T-helper 1 cell (primary cell): Measurements from ENCODE around the gene SH3RF1.

Experiments used
- DNase-seq, 5 donors: peaks; one replicate each; pipeline ENCODE4 v3.0.0-alpha.2; 2012 to 2020

The SH3RF1 gene

GRCh38 chr4:169124661-169125060 lies 146.1 kb downstream of the SH3RF1 start:
- DNase-seq = no peak

- DNase-seq = no peak
Measured at GRCh38 chr4:169122422-169122821, 148.3 kb downstream of the SH3RF1 start.

GRCh38 chr4:169121861-169122382 lies 148.8 kb downstream of the SH3RF1 start:
- DNase-seq = no peak

GRCh38 chr4:169120624-169121023 lies 150.1 kb downstream of the SH3RF1 start:
- no peak for DNase-seq

- DNase-seq = no peak
Measured at GRCh38 chr4:169119536-169119935, 151.2 kb downstream of the SH3RF1 start.

- no peak for DNase-seq
Measured at GRCh38 chr4:169117591-169118081, 153.1 kb downstream of the SH3RF1 start.

GRCh38 chr4:169116270-169116901 lies 154.4 kb downstream of the SH3RF1 start:
- no peak for DNase-seq

- DNase-seq = no peak
Measured at GRCh38 chr4:169115897-169116254, 154.9 kb downstream of the SH3RF1 start.

- no peak for DNase-seq
Measured at GRCh38 chr4:169115144-169115896, 155.4 kb downstream of the SH3RF1 start.

- DNase-seq = no peak
Measured at GRCh38 chr4:169114341-169114974, 156.3 kb downstream of the SH3RF1 start.

- no peak for DNase-seq
Measured at GRCh38 chr4:169110633-169111032, 160.1 kb downstream of the SH3RF1 start.

- no peak for DNase-seq
Measured at GRCh38 chr4:169109035-169109675, 161.6 kb downstream of the SH3RF1 start.

GRCh38 chr4:169108303-169108702 lies 162.5 kb downstream of the SH3RF1 start:
- DNase-seq = no peak

GRCh38 chr4:169107528-169107927 lies 163.2 kb downstream of the SH3RF1 start:
- DNase-seq = no peak

- DNase-seq = no peak
Measured at GRCh38 chr4:169106696-169107229, 164.0 kb downstream of the SH3RF1 start.

- no peak for DNase-seq
Measured at GRCh38 chr4:169105620-169106019, 165.1 kb downstream of the SH3RF1 start.

- DNase-seq = no peak
Measured at GRCh38 chr4:169103966-169104412, 166.8 kb downstream of the SH3RF1 start.

GRCh38 chr4:169102026-169102425 lies 168.7 kb downstream of the SH3RF1 start:
- no peak for DNase-seq

- DNase-seq = no peak
Measured at GRCh38 chr4:169100670-169101101, 170.1 kb downstream of the SH3RF1 start.

- DNase-seq = no peak
Measured at GRCh38 chr4:169099771-169100180, 171.0 kb downstream of the SH3RF1 start.

GRCh38 chr4:169098969-169099690 lies 171.6 kb downstream of the SH3RF1 start:
- no peak for DNase-seq

GRCh38 chr4:169098532-169098931 lies 172.2 kb downstream of the SH3RF1 start:
- no peak for DNase-seq
